GM12878 (cell line): ENCODE results near the gene GGA2. TPM values are rescaled to one million over a fixed set of nuclear protein-coding genes. Genes with fewer than 3 reads are reported as not detected.

Source experiments
- ATF2 ChIP-seq: IDR thresholded peaks from 2 replicates; pipeline ENCODE4 v1.6.1; 2012; ENCODE audit warnings: low read length, inconsistent platforms
- GATAD2B ChIP-seq: fragments of 450-650 bp; conservative IDR thresholded peaks from 2 replicates; pipeline ENCODE4 v1.6.1; 2017; ENCODE audit warnings: low read depth, mild to moderate bottlenecking, moderate library complexity
- NRF1 ChIP-seq: conservative IDR thresholded peaks from 2 replicates; pipeline ENCODE4 v1.6.1; 2011; ENCODE audit warnings: mild to moderate bottlenecking, low read depth, low read length, improper control_type of control experiment
- PRDM15 ChIP-seq: fragments of 450-650 bp; formaldehyde crosslinking; IDR thresholded peaks from 2 replicates; pipeline ENCODE4 v1.4.0; 2020; ENCODE audit warnings: mild to moderate bottlenecking, moderate library complexity
- STAT3 ChIP-seq: IDR thresholded peaks from 2 replicates; pipeline ENCODE4 v1.6.1; 2011; ENCODE audit warnings: low read depth, low read length, improper control_type of control experiment
- ZBTB40 ChIP-seq: fragments of 450-650 bp; IDR thresholded peaks from 2 replicates; pipeline ENCODE4 v1.6.1; 2016; ENCODE audit warnings: mild to moderate bottlenecking, moderate library complexity, borderline replicate concordance
- polyA plus RNA-seq, 11 experiments: library from polyadenylated mRNA; depleted of rRNA in 4 of 11; unstranded in 6 of 11; stranded (reverse) in 5 of 11; fragments of >200 nt; fragmentation: Nextera tagmentation in 4 of 11; fragmentation: Illumina TruSeq in 1 of 11; extraction: Ambion mirVana in 4 of 11; extraction: Trizol in 1 of 11; gene quantifications; 1 replicate in 1 of 11; 2 replicates in 10 of 11; pipeline versions ENCODE4 v1.2.1 to v1.2.3, GENCODE V29; 2011 to 2016; ENCODE audit warnings: inconsistent platforms in 2 of 11, missing spikeins in 2 of 11, low read depth in 1 of 11
- total RNA-seq, 4 experiments: library from RNA; depleted of rRNA in 3 of 4; stranded (reverse); fragments of >200 nt in 3 of 4; fragmentation: Illumina TruSeq in 1 of 4; extraction: Trizol in 1 of 4; gene quantifications; 2 replicates each; pipeline versions ENCODE4 v1.2.1 to v1.2.3, GENCODE V29; 2013 to 2021

The GGA2 gene
- total and polyA plus RNA-seq, 10 of the 15 experiments (the other 5 are each of a cell fraction or from before 2014, with no cell fraction given) = 14.1 to 153 (median 86.6) TPM

- TF ChIP-seq PRDM15 = no peak
- TF ChIP-seq STAT3 = no peak
- no peak for TF ChIP-seq ZBTB40
- TF ChIP-seq GATAD2B = no peak
- no peak for TF ChIP-seq NRF1
- TF ChIP-seq ATF2 = no peak
Observed at GRCh38 chr16:23520500-23520899, 10.2 kb upstream of the GGA2 start (continued).
